DLD1 (cell line): ENCODE data around the gene RSRC1.
"Not testable (repeated sequence)": the region's sequence is repeated elsewhere in the genome, so short reads cannot be mapped to it uniquely, and the experiment has no call there.

Experiments used
- in situ Hi-C: cut with HindIII; loops from 2 replicates; pipeline ENCODE4 v1.10.0; 2017; ENCODE audit warnings: low sequenced_read_pairs

The RSRC1 gene

DNA sequence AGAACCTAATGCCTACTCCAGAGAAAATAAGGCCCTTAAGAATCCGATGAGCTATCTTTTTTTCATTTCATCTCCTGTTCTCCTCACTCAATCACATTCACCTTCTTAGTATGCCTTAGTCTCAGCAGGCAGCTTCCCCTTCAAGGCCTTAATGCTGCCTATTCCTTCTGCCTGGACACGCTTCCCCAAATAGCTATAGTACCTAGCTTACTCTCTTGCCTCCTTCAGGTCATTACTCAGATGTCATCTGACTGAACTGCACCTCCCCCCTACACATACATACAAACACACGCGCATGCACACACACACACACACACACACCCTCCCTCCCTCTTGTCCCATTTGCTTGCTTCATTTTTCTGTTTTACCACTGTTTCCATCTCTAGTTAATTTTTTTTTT, 269.6 kb downstream of the RSRC1 start:
- in situ Hi-C loops: no loop called here

DNA sequence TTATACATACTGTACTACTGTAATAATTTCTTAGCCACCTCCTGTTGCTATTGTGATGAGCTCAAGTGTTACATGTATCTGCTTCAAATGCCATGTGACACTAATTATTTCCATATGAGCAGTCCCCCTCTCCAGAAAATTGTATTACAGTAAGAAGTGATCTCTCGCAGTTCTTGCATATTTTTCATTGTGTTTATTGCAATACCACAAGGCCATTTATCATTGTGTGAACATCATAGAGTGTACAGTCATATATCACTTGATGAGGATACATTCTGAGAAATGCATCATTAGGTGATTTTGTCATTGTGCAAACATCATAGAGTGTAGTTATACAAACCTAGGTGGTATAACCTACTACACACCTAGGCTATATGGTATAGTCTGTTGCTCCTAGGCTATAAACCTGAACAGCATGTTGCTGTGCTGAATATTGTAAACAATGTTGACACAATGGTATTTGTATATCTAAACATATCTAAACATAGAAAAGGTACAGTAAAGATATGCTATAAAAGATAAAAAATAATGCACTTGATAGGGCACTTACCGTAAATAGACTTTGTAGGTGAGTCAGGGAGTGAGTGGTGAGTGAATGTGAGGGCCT, 271.5 kb downstream of the RSRC1 start:
- in situ Hi-C loops: loop anchor here (5.0 kb wide), 1 partner anchor 36 kb away; no protein-coding TSS in a partner anchor

DNA sequence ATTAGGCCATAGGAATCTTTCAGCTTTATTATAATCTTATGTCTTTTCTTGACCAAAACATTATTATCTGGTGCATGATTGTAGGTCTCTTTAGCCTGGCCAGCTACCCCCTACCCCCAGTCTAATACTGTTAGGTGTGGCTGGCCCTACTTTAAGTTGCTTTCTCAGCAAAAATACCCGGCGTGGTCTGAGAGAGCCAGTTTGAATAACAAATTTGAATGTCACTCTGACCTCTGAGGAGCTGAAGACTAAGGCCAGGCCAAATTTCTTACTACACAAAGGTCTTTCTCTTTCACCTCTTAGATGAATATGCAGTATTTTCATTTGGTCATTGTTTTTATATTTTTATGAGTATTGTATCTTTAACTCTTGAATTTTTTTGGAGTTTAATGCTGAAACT, 272.6 kb downstream of the RSRC1 start:
- in situ Hi-C loops: loop anchor here (5.0 kb wide), 1 partner anchor 35 kb away; no protein-coding TSS in a partner anchor

DNA sequence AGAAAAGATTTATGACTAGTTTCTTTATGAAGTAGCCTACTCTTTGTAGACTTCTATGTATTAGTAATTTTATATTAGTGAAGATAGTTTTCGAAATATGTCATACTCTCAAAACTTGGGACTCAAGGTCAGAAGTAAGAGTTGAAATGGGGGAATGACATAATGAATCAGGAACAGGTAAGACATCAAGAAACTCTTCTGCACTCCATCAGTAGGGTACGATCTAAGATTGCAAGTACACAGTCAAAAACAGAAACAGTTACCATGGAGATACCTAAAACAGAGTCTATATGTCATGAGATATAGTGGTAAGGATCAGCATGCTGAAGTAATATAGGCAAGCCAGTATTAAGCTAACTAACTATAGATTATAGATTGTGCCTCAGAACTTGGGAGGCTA, 274.1 kb downstream of the RSRC1 start:
- in situ Hi-C loops: loop anchor here (5.0 kb wide), 1 partner anchor 33 kb away; no protein-coding TSS in a partner anchor

DNA sequence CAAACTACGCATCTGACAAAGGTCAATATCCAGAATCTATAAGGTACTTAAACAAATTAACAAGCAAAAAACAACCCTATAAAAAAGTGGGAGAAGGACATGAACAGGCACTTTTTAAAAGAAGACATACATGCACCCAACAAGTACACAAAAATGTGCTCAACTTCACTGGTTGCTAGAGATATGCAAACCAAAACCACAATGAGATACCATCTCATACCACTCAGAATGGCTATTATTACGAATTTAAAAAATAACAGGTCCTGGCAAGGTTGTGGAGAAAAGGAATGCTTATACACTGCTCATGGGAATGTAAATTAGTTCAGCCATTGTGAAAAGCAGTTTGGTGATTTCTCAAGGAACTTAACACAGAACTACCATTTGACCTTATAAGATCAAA, 285.5 kb downstream of the RSRC1 start:
- in situ Hi-C loops: no loop called here

DNA sequence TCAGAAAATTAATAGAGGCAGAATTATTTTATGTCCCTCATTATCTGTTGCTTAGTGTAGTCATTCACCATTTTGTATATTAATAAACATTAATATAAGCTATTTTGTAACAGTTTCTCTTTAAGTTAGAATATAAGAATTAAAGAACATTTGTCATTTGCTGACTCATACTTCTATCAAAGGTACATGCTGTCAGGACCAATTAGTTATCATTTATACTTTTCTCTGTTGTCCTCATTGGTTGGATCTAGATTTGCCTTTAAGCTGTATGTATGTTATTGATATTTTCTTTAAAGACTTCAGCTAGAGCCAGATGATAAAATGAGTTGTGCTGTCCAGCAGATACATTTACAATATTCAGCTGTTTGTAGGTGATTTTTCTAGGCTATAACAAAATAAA, 292.7 kb downstream of the RSRC1 start:
- in situ Hi-C loops: no loop called here

DNA sequence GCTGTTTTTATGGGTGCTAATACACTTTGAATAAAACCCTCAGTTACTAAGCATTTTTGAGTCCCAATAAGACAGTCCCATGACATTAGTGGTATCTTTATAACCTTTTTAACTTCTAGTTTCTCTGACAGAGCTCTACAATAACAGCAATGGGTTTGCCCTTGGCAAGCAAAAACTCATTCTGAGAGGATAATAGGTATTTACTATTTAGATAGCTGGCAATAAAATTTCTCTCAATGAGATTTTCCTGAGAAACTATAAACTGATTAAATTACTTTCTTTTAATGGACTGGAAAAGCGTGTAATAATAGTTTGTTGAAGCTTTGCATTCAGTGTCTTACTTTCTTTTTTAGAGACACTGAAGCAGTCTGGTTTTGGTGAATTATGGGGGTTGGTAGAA, 293.1 kb downstream of the RSRC1 start:
- in situ Hi-C loops: no loop called here

DNA sequence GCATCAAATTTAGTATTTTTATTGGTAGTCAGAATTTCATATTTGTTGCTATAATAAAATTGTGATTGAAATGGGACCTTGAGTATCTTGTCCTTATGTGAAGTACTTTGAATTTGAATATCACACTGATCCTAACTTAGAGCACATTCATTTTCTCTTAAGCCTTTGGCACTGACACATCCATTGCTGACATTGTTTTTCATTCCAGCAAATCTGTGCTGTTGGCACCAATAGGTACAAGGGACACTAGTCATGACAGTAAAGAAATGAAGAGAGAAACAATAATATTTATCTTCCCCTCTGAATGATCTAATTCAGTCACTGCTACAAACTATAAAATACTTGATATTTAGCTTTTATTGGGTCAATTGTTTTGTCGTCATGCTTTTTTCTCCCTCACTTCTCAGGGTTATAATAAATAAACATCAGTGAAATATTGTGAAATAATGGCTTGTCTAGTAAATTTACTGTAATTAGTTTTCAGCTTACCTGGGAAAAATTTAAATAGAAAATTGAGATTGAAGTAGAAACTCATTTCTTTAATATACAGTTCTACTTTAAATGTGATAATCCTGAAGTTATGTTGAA, 294.3 kb downstream of the RSRC1 start:
- in situ Hi-C loops: no loop called here

DNA sequence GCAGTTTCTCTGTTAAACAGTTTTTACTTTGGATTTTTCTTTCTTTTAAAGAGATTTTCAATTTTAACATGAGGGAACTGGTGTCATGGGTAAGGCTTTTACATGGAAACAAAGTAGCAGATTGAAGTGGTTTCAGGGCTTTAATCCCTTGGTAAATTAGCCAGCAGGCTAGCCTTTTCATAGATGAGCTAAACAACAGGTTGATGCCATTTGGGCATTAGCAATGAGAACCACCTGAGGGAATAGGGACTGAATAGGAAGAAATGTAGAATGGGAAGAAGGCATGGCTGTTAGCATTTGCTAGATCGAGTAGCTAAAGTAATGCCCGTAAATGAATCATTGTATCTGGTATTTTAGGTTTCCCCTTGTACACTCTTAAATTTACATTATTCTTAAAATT, 295.6 kb downstream of the RSRC1 start:
- in situ Hi-C loops: no loop called here

DNA sequence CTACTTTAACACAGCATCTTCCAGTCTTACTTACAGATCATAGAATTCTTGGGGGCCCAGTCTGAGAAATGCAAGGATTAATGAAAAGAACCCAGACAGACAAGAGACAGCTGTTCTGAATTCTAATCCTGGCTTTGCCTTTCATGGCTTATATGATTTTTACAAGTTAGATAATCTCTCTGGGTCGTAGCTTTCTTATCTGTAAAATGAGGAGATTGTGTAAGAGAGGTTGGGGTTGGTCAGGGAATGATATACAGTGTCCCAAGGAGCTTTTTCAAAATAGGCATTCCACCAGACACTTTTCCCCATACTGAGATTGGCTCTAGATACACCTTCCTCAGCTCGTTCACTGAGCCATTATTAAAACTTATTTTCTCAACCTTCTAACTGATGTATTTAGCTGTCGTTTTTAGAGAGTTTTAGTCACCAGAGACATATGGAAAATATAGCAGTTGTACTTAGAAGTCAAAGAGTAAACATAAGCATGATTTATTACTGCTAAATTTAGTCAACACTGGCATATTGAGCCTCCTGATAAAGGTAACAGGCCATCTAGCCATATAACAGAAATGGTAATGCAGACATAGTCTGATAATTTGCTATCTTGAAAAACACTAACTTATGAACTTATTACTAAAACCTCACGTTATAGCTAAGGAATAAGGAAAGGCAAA, 298.1 kb downstream of the RSRC1 start:
- in situ Hi-C loops: no loop called here

DNA sequence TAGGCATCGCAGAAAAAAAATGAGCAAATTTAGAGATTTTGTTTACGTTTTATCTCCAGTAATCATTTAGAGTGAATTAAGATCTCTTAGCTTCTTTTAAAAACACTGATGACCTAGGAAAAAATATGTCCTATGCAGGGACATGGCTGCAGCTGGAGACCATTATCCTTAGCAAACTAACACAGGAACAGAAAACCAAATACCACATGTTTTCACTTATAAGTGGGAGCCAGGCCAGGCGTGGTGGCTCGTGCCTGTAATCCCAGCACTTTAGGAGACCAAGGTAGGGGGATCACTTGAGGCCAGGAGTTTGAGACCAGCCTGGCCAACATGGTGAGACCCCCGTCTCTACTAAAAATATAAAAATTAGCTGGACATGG, 298.6 kb downstream of the RSRC1 start:
- in situ Hi-C loops: not testable (repeated sequence)

DNA sequence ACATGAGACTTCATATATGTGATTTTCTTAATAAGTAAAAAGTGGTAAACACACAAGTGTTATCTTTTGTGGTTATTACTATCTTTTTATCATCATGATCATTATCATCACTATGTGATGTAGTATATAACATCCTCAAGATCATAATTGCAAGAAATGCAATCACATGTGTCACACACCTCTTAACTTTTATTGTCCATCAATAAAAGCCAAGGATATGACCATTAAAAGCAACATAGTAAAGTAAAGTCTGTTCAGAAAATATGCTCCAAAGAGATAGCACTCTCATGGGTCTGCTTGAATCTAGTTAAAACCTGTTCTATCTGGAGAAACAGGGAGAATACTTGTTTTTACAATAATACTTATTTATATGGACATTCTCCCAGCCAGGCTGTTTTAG, 308.1 kb downstream of the RSRC1 start:
- in situ Hi-C loops: loop anchor here (5.0 kb wide), 1 partner anchor 36 kb away; no protein-coding TSS in a partner anchor

DNA sequence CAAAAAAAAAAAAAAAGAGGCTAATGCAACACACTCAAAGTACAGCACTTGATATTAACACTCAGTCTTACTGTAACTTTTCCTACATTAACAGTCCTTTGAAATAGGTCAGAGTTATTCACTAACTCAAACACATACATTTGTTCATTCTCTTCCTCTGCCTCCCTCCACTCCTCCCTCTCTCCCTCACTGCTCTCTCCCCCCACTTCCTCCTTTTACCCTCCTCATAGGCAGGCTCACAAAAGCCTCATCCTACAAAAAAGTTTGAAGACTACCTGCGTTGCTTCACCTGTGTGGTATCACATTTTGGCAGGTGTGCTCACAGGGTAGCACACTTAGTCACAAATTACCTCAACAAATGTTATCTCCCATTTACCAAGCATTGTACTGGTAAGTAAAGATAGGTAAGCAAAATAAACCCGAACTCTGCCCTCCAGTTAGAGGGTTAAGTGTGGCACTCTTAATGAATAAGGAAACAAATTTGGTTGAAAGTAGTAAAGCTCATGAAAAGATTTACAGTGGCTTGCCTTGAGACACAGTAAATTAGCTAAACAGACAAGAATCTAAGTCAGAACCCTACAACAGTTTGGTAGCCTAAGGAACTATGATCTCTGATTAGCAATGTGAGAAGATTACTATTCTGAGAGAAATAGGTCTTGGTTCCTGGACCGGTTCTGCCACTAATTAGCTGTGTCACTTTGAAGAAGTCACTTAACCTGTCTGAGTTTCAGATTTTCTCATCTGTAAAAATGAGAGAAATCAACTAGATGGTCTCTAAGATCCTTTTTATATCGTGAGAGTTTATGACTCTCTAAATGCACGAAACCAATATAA, 310.1 kb downstream of the RSRC1 start:
- in situ Hi-C loops: loop anchor here (5.0 kb wide), 1 partner anchor 38 kb away; no protein-coding TSS in a partner anchor

DNA sequence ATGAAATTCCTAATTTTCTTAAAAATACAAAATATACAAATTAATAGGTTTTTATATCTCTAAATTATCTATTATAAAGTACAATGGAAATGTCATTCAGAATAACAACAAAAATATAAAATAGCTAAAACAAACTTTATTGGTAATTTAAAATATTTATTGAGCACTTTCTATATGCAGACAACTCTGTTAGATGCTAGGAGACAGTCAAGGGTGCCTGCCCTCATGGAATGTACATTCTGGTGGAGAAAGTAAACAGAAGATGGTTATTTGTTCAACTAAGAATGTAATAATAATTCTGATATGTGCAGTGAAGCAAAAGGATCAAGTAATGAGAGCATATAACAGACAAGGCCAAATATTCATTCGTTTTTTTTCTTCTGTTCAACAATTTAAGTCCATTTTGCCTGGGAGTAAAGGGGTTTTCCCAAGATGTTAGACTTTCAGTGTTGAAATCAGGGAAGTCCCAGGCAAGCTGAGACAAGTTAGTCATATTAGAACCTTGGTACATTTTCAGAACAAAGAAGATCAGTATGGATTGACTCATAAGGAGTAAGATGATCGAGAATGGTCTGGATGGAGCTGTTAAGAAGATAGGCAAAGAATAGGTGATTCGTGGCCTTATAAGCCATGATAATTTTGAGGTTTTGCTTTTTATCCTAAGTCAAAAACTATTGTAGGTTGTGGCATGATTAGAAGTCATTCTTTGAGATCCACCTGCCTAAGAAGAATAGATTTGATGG, 310.9 kb downstream of the RSRC1 start:
- in situ Hi-C loops: no loop called here

DNA sequence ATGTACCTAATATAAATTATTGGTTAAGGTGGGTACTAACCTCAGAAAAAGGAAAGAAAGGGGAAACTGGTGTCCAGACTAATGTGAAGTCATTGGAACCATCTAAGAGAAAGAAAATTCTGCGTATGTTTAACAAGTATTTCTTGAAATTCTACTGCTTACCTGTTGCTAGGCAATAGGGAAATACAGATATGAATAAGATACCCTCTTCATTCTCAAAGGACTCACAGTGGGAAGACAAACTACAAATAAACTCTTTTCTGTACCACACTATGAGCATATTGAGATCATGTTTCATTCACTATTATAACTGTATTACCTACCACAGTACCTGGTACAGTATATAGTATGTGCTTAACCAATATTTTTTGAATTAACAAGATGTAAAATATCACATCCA, 320.6 kb downstream of the RSRC1 start:
- in situ Hi-C loops: no loop called here

DNA sequence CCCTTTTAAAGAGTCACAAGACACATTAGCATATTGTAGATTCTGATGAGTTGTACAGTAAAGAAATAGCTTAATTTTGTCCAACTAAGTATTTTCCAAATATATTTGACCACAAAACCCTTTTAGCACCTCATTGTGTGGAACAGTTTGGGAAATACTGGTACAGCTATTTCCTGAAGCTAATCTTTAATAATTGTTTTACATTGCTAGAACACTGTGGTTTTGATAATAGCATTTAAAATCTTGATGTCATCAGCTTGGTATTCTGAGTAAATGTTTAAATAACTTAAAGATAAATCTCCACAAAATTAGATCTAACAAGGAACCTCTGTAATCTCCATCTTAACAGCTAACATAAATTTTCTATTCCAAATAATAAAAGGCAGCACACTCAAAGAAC, 321.1 kb downstream of the RSRC1 start:
- in situ Hi-C loops: no loop called here

DNA sequence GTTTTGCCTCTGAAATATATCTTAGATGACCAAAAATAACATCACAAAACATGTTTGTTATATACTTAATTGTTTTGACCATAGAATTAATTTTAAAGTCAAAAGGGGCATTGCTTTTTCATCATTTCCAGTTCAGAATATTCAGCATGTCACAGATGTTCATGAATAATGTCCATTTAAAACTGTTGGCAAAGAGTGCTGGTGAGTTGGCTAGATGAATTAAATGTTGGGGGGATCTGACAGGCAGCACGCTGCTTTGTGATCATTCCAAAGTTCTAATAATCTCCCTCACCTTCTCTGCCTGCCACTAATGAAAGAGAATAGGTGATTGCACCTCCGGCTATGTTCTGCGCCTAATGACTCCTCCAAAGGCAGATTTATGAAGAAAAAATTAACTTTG, 321.9 kb downstream of the RSRC1 start:
- in situ Hi-C loops: no loop called here

DNA sequence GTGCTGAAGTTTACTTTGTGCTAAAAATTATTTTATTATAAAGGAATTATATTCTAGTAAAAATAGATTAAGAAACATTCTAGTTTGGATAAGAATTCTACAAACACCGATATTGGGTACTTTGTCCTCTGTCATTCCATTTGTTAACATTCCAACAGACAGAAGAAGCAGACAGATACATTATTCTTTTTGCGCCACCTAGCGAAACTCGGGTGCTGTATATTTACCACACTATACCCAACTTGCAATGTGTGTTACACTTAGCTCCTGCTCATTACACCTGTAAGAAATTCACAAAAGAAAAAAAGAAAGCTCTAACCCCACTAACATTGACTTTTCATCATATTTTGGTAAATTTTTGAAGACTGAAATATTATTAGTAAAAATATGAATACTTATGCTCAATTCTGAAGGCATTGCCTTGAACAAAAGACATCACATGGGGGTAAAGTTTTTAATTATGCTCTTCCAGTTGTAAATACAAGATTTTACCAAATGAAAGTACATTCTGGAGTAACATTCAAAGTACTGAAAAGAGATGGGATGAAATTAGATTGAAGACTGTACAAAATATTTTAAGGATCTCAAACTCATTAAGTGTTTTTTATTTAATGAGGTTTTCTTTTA, 324.6 kb downstream of the RSRC1 start:
- in situ Hi-C loops: no loop called here

DNA sequence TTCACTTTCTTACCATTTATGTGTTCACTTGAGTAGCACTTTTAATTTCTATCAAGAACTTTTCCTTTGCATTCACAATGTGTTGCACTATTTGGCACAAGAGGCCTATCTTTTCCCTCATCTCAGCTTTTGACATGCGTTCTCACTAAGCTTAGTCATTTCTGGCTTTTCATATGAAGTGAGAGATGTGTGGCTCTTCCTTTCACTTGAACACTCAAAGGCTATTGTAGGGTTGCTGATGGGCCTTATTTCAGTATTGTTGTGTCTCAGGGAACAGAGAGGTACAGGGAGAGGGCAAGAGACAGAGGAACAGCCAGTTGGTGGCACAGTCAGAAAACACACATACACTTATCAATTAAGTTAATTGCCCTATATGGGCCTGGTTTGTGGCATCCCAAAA, 333.7 kb downstream of the RSRC1 start:
- in situ Hi-C loops: no loop called here

DNA sequence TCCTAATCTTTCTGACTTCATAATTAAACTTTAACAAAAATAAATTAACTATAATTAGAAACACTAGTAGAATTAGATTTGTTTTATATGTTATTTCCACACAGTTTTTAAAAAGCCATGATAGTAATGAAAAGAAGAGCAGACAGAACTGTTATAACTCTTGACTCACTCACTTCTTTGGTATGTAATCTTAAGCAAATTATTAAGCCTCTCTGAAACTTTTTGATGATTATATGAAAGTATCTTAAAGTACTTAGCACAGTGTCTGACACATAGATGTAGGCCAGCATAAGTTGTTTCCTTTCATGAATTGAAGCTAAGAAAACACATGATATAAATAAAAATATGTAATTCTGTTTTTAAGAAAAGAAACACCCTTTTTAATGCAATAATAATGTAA, 337.5 kb downstream of the RSRC1 start:
- in situ Hi-C loops: no loop called here
